ENCODE results near the gene ZEB2.

ZEB2 gene

DNA sequence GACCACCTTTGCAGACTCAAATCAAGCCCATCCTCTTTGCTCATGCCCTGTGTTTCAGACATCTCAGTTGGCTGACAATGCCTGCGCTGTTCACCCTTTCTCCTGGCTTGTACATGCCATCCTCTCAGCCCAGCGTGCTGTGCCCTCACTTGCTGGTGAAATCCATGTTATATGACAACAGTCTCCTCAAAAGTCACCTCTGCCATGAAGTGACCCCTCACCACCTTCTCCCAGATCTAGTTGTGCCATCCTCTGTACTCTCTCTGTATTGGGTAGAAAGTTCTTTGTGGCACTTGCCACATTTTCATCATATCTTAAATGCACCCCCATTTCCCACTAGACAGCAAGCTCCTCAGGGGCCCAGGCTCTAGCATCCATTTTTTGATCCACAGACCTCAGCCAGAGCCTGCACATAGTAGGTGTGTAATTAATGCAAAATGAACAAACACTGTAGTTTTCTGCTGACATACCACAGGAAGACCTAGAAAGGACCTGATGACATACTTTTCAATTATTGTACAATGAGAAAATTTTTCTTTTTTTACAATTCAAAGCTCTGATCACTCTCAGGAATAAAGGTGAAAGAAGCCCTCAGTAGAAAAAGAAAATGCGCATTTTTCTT is 22.8 kb downstream of the ZEB2 start:
- H3K27me3 ChIP-seq (replicated peaks; ENCODE audit: control insufficient read depth, insufficient read depth, low read length) = no peaks in the 10 kb centered on the region; the same call in 1 of the 2 replicates
- H3K36me3 ChIP-seq (ENCODE audit: control insufficient read depth, insufficient read depth, low read length) = no peaks in the 10 kb centered on the region
- H3K4me3 ChIP-seq (replicated peaks; ENCODE audit: low read depth, low read length) = no peak overlapping the region
- no peak for DNase-seq (ENCODE audit: extremely low read depth, insufficient read length)
- TF ChIP-seq, protein P1, sequence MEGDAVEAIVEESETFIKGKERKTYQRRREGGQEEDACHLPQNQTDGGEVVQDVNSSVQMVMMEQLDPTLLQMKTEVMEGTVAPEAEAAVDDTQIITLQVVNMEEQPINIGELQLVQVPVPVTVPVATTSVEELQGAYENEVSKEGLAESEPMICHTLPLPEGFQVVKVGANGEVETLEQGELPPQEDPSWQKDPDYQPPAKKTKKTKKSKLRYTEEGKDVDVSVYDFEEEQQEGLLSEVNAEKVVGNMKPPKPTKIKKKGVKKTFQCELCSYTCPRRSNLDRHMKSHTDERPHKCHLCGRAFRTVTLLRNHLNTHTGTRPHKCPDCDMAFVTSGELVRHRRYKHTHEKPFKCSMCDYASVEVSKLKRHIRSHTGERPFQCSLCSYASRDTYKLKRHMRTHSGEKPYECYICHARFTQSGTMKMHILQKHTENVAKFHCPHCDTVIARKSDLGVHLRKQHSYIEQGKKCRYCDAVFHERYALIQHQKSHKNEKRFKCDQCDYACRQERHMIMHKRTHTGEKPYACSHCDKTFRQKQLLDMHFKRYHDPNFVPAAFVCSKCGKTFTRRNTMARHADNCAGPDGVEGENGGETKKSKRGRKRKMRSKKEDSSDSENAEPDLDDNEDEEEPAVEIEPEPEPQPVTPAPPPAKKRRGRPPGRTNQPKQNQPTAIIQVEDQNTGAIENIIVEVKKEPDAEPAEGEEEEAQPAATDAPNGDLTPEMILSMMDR (IDR thresholded peaks at IDR 0.05; ENCODE audit: insufficient read depth, low read length, poor library complexity, severe bottlenecking) = no peak

GRCh38 chr2:144496092-144496976 is 23.6 kb downstream of the ZEB2 start:
- TF ChIP-seq, protein P1 (IDR thresholded peaks at IDR 0.05; ENCODE audit: insufficient read depth, low read length, poor library complexity, severe bottlenecking) = no peak
- Histone ChIP-seq H3K4me3 (replicated peaks; ENCODE audit: low read depth, low read length) (no peak overlapping the region), H3K36me3 (ENCODE audit: control insufficient read depth, insufficient read depth, low read length) (no peaks in the 10 kb centered on the region), H3K27me3 (replicated peaks; ENCODE audit: control insufficient read depth, insufficient read depth, low read length) (no peaks in the 10 kb centered on the region; the same call in 1 of the 2 replicates)
- no peak for DNase-seq (ENCODE audit: extremely low read depth, insufficient read length)

- DNase-seq (ENCODE audit: extremely low read depth, insufficient read length) = no peak
- TF ChIP-seq, protein P1 (IDR thresholded peaks at IDR 0.05; ENCODE audit: insufficient read depth, low read length, poor library complexity, severe bottlenecking) = no peak
- Histone ChIP-seq H3K36me3 (ENCODE audit: control insufficient read depth, insufficient read depth, low read length) (no peaks in the 10 kb centered on the region), H3K27me3 (replicated peaks; ENCODE audit: control insufficient read depth, insufficient read depth, low read length) (no peaks in the 10 kb centered on the region; the same call in 1 of the 2 replicates), H3K4me3 (replicated peaks; ENCODE audit: low read depth, low read length) (no peak overlapping the region)
Measured at GRCh38 chr2:144495227-144496091, 24.5 kb downstream of the ZEB2 start.

- H3K36me3 ChIP-seq (ENCODE audit: control insufficient read depth, insufficient read depth, low read length) = no peaks in the 10 kb centered on the region
Measured at GRCh38 chr2:144493027-144493809, 26.7 kb downstream of the ZEB2 start.

More at GRCh38 chr2:144493027-144493809, 26.7 kb downstream of the ZEB2 start:
- TF ChIP-seq, protein P1 (IDR thresholded peaks at IDR 0.05; ENCODE audit: insufficient read depth, low read length, poor library complexity, severe bottlenecking) = no peak
- no peaks in the 10 kb centered on the region; the same call in 1 of the 2 replicates for H3K27me3 ChIP-seq (replicated peaks; ENCODE audit: control insufficient read depth, insufficient read depth, low read length)
- H3K4me3 ChIP-seq (replicated peaks; ENCODE audit: low read depth, low read length) = no peak overlapping the region
- no peak for DNase-seq (ENCODE audit: extremely low read depth, insufficient read length)
